ENCODE measurements around the gene SFMBT1.

SFMBT1 gene

GRCh38 chr3:53045518-53046170 is at the start of gene SFMBT1:
SFMBT1 (minus strand) TSS chr3:53046073; CDS start chr3:52969128, 76,945 bp downstream.
- DNase-seq: peak; percentile 47

GRCh38 chr3:53092942-53093341 is 47.1 kb upstream of the SFMBT1 start:
- no peak for DNase-seq

GRCh38 chr3:53092216-53092615 is 46.3 kb upstream of the SFMBT1 start:
- no peak for DNase-seq

- DNase-seq: no peak
Observed at GRCh38 chr3:53091011-53091410, 45.1 kb upstream of the SFMBT1 start.

- DNase-seq: no peak
Observed at GRCh38 chr3:53089511-53089910, 43.6 kb upstream of the SFMBT1 start.

- DNase-seq: no peak
Observed at GRCh38 chr3:53085476-53085875, 39.6 kb upstream of the SFMBT1 start.

GRCh38 chr3:53084310-53085001 is 38.6 kb upstream of the SFMBT1 start:
- peak; percentile 57 for DNase-seq

GRCh38 chr3:53083949-53084309 is 38.1 kb upstream of the SFMBT1 start:
- no peak for DNase-seq

GRCh38 chr3:53083521-53083920 is 37.6 kb upstream of the SFMBT1 start:
- peak; percentile 71 for DNase-seq

- DNase-seq: no peak
Observed at GRCh38 chr3:53082736-53083135, 36.9 kb upstream of the SFMBT1 start.

- no peak for DNase-seq
Observed at GRCh38 chr3:53081318-53081717, 35.4 kb upstream of the SFMBT1 start.

- no peak for DNase-seq
Observed at GRCh38 chr3:53080612-53081205, 34.8 kb upstream of the SFMBT1 start.

GRCh38 chr3:53079791-53080555 is 34.1 kb upstream of the SFMBT1 start:
- DNase-seq: no peak

GRCh38 chr3:53079147-53079546 is 33.3 kb upstream of the SFMBT1 start:
- DNase-seq: no peak

GRCh38 chr3:53078656-53079055 is 32.8 kb upstream of the SFMBT1 start:
- no peak for DNase-seq

GRCh38 chr3:53077476-53078220 is 31.8 kb upstream of the SFMBT1 start:
- no peak for DNase-seq

GRCh38 chr3:53075743-53076140 is 29.9 kb upstream of the SFMBT1 start:
- no peak for DNase-seq

- no peak for DNase-seq
Observed at GRCh38 chr3:53074761-53075742, 29.2 kb upstream of the SFMBT1 start.

GRCh38 chr3:53074366-53074696 is 28.5 kb upstream of the SFMBT1 start:
- no peak for DNase-seq

- no peak for DNase-seq
Observed at GRCh38 chr3:53073553-53074365, 27.9 kb upstream of the SFMBT1 start.
